Activated CD8-positive, alpha-beta memory T cell treated with anti-CD3 and anti-CD28 coated beads for 1 hour (primary cell): Measurements from ENCODE around the gene FGF22.

Source experiments
- DNase-seq, 2 donors: peaks; one replicate each; pipeline ENCODE4 v3.0.0-alpha.2; 2020; ENCODE audit warnings: low read depth in 1 of 2; ENCODE audit errors: extremely low read depth in 1 of 2

The FGF22 gene

DNA sequence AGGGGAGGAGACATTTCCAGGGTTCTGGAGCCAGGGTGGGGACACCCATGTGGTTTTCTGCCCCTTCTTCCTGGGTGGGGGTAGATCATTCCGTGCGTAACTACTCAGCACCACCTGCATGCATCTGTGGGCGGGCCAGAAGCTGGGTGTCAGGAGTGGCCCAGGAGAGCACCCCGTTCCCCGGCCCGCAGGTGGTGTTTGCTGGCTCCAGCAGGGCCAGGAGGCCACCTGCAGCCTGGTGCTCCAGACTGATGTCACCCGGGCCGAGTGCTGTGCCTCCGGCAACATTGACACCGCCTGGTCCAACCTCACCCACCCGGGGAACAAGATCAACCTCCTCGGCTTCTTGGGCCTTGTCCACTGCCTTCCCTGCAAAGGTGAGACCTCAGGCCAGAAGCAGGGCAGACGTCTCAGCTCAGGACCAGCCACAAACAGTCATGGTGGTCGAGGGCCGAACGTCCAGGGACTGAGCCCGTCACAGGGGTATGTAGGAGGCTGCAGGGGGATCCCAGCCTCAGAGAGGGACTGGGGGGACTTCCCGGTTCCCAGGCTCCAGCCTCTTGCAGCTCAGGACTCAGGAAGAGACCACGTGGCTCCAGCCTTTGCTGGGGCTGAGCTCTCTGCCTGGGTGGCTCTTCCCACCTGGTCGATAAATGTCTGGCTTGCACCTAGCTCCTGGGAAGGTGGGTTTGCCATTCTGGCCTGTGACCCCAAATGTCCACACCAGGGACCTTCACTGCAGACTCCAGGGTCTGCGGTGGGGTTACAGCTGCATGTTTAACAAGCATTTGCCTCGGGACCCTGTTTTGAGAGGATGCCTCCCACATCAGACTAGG is 38.1 kb downstream of the FGF22 start:
- DNase-seq, result no peak

GRCh38 chr19:678791-679388 is 39.2 kb downstream of the FGF22 start:
- DNase-seq, result no peak

GRCh38 chr19:679418-680286 is 40.0 kb downstream of the FGF22 start:
- no peak for DNase-seq

GRCh38 chr19:680287-681028 is 40.8 kb downstream of the FGF22 start:
- DNase-seq, result peak; percentile 98 to 99

DNA sequence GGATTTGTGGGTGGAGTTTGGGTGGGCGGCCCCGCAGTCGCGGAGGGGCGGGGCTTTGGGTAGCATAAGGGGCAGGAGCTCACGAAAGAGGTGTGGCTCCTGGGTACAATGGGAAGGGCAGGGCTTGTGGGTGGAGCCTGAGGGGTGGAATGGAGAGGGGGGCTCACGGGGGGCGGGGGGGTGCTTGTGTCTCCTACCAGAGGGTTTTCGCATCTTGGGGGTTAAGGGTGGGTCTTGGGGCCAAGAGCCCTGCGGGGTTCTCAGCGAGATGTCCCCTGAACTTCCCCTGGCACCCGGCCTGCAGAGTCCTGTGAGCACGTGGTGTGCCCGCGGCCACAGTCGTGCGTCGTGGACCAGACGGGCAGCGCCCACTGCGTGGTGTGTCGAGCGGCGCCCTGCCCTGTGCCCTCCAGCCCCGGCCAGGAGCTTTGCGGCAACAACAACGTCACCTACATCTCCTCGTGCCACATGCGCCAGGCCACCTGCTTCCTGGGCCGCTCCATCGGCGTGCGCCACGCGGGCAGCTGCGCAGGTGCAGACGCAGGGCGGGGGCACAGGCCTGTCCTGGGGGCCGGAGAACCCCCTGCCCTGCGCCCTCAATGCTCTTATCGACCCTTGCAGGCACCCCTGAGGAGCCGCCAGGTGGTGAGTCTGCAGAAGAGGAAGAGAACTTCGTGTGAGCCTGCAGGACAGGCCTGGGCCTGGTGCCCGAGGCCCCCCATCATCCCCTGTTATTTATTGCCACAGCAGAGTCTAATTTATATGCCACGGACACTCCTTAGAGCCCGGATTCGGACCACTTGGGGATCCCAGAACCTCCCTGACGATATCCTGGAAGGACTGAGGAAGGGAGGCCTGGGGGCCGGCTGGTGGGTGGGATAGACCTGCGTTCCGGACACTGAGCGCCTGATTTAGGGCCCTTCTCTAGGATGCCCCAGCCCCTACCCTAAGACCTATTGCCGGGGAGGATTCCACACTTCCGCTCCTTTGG is 41.6 kb downstream of the FGF22 start:
- DNase-seq, result peak in 1 of 2 donors; percentile 80

DNA sequence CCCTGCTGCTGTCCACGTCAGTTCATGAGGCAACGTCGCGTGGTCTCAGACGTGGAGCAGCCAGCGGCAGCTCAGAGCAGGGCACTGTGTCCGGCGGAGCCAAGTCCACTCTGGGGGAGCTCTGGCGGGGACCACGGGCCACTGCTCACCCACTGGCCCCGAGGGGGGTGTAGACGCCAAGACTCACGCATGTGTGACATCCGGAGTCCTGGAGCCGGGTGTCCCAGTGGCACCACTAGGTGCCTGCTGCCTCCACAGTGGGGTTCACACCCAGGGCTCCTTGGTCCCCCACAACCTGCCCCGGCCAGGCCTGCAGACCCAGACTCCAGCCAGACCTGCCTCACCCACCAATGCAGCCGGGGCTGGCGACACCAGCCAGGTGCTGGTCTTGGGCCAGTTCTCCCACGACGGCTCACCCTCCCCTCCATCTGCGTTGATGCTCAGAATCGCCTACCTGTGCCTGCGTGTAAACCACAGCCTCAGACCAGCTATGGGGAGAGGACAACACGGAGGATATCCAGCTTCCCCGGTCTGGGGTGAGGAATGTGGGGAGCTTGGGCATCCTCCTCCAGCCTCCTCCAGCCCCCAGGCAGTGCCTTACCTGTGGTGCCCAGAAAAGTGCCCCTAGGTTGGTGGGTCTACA is 43.1 kb downstream of the FGF22 start:
- DNase-seq, result no peak

DNA sequence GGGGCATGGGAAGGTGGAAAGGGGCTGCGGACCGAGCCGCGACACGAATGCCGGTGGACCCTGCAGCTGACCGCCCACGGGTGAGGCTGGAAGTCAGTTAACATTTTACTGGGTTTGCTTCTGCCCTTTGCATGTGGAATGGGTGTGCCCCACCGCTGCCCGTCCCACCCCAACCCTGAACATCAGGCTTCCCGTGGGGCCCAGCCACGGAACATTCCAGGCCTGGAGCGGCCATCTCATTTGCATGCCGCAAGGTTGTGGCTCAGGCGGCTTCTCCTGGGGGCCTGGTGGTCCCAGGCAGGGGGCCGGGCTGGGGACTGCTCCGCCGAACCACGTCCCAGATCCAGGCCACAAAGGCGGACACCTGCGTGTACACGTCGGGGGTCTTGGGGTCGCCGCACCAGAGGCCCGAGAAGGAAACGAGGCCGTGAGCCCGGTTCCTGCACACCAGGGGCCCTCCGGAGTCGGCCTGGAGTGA is 45.8 kb downstream of the FGF22 start:
- no peak for DNase-seq

- no peak for DNase-seq
Measured at GRCh38 chr19:686589-687297, 47.1 kb downstream of the FGF22 start.

DNA sequence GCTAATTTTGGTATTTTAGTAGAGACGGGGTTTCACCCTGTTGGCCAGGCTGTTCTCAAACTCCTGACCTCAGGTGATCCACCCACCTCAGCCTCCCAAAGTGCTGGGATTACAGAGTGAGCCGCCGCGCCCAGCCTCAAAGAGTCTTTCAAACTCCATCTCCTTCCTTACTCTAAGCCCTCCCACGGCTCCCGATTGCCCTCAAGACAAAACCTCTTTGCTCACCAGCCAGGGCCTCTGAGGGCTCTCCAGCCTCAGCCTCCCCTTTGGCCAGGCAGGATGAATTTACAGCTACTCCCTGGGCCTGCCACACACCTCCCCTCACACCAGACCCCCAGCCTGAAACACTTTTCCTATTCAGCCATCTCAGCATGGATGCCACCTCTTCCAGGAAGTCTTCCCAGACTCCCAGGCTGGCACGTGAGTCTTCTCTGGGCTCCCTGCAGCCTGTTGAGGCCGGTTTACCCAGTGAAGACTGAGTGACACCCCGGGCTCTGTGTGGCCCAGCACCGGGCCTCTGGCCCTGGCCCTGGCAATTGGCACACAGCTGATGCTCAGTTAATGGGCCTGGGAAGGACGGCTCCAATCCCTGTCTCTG is 48.0 kb downstream of the FGF22 start:
- no peak for DNase-seq

GRCh38 chr19:688214-688613 is 48.5 kb downstream of the FGF22 start:
- no peak for DNase-seq

GRCh38 chr19:688992-689391 is 49.3 kb downstream of the FGF22 start:
- no peak for DNase-seq

GRCh38 chr19:690203-690602 is 50.5 kb downstream of the FGF22 start:
- no peak for DNase-seq
